ENCODE data around the gene PNCK.

DNA sequence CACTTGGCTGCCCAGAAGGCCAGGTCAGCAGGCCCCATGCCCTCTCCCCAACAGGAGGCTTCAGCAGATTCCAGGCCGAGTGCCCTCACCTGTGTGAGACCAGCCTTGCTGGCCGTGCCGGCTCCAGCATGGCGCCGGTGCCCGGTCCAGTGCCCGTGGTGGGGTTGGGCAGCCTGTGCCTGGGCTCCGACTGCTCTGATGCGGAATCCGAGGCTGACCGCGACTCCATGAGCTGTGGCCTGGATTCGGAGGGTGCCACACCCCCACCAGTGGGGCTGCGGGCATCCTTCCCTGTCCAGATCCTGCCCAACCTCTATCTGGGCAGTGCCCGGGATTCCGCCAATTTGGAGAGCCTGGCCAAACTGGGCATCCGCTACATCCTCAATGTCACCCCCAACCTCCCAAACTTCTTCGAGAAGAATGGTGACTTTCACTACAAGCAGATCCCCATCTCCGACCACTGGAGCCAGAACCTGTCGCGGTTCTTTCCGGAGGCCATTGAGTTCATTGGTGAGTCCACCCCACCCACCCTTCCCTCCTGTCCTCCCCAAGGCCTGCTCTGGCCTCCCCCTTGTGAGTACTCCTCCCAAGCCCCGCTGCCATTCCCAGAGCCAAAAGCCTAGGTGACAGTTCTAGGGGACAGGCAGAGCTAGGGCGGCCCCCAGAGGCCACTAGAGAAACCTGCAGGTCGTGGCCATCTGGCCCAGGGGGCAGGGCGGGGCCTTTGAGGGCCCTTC lies 24.3 kb downstream of the PNCK start:
- TF ChIP-seq, protein P1, sequence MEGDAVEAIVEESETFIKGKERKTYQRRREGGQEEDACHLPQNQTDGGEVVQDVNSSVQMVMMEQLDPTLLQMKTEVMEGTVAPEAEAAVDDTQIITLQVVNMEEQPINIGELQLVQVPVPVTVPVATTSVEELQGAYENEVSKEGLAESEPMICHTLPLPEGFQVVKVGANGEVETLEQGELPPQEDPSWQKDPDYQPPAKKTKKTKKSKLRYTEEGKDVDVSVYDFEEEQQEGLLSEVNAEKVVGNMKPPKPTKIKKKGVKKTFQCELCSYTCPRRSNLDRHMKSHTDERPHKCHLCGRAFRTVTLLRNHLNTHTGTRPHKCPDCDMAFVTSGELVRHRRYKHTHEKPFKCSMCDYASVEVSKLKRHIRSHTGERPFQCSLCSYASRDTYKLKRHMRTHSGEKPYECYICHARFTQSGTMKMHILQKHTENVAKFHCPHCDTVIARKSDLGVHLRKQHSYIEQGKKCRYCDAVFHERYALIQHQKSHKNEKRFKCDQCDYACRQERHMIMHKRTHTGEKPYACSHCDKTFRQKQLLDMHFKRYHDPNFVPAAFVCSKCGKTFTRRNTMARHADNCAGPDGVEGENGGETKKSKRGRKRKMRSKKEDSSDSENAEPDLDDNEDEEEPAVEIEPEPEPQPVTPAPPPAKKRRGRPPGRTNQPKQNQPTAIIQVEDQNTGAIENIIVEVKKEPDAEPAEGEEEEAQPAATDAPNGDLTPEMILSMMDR (conservative IDR thresholded peaks at IDR 0.05 in 1 of 2, IDR thresholded peaks at IDR 0.05 in 1 of 2; ENCODE audit: extremely low read depth in 1 of 2, insufficient read depth in 1 of 2, low read depth in 1 of 2, low read length in 2 of 2): peak in 1 of 2 donors; percentile 47
- no peak for TF ChIP-seq EZH2 (IDR thresholded peaks at IDR 0.05; ENCODE audit: borderline replicate concordance, low read length)

All from mammary epithelial cell (primary cell).